Measurements from ENCODE around the gene ATP8A2. TPM values are rescaled to one million over a fixed set of nuclear protein-coding genes. Genes with fewer than 3 reads are reported as not detected.

ATP8A2 gene
- total RNA-seq (under 1 TPM; 0.05 to 0.08 TPM), polyA plus RNA-seq (under 1 TPM in 1 of 2 donors, not detected in 1; 0.01 TPM)

- Histone ChIP-seq H3K27ac (ENCODE audit: low read depth in 1 of 2, low read length in 2 of 2) (no peak within 1 kb of the TSS), H3K9ac (ENCODE audit: low read depth in 1 of 2, low read length in 2 of 2) (no peak within 1 kb of the TSS), H3K4me1 (ENCODE audit: control insufficient read depth in 4 of 4, insufficient read depth in 4 of 4, low read length in 3 of 4) (peaks cover 4 to 12% (median 6%) of the 10 kb centered on the region in 4 donors), H3K4me3 (ENCODE audit: low read depth in 1 of 3, low read length in 3 of 3) (peak within 1 kb of the TSS in 1 of 3 donors; percentile 39), H3K36me3 (ENCODE audit: control insufficient read depth in 4 of 4, insufficient read depth in 3 of 4, low read depth in 1 of 4, low read length in 3 of 4) (no peaks in the 10 kb centered on the region), H3K9me3 (ENCODE audit: control insufficient read depth in 4 of 4, low read length in 3 of 4) (no peaks in the 10 kb centered on the region), H3K27me3 (ENCODE audit: control insufficient read depth in 4 of 4, insufficient read depth in 4 of 4, low read length in 3 of 4) (peaks cover 0 to 22% (median 14%) of the 10 kb centered on the region in 4 donors)
- WGBS: 2% methylated on average over 58 of the region's 58 CpGs
- TF ChIP-seq, protein P1, sequence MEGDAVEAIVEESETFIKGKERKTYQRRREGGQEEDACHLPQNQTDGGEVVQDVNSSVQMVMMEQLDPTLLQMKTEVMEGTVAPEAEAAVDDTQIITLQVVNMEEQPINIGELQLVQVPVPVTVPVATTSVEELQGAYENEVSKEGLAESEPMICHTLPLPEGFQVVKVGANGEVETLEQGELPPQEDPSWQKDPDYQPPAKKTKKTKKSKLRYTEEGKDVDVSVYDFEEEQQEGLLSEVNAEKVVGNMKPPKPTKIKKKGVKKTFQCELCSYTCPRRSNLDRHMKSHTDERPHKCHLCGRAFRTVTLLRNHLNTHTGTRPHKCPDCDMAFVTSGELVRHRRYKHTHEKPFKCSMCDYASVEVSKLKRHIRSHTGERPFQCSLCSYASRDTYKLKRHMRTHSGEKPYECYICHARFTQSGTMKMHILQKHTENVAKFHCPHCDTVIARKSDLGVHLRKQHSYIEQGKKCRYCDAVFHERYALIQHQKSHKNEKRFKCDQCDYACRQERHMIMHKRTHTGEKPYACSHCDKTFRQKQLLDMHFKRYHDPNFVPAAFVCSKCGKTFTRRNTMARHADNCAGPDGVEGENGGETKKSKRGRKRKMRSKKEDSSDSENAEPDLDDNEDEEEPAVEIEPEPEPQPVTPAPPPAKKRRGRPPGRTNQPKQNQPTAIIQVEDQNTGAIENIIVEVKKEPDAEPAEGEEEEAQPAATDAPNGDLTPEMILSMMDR (IDR thresholded peaks at IDR 0.05; ENCODE audit: low read depth, low read length, missing input control): no peak
- TF ChIP-seq, protein P2, sequence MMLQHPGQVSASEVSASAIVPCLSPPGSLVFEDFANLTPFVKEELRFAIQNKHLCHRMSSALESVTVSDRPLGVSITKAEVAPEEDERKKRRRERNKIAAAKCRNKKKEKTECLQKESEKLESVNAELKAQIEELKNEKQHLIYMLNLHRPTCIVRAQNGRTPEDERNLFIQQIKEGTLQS (IDR thresholded peaks at IDR 0.05): no peak
- TF ChIP-seq GABPA (IDR thresholded peaks at IDR 0.05 in 1 of 2, conservative IDR thresholded peaks at IDR 0.05 in 1 of 2) (no peak), SP1 (IDR thresholded peaks at IDR 0.05) (no peak), RAD21 (IDR thresholded peaks at IDR 0.05) (no peak), HNF4A (conservative IDR thresholded peaks at IDR 0.05) (no peak), TAF1 (conservative IDR thresholded peaks at IDR 0.05) (no peak), EGR1 (IDR thresholded peaks at IDR 0.05; ENCODE audit: low read depth in 2 of 2) (no peak), FOXA2 (IDR thresholded peaks at IDR 0.05) (no peak), FOXA1 (IDR thresholded peaks at IDR 0.05) (no peak), RXRA (IDR thresholded peaks at IDR 0.05) (no peak), JUND (IDR thresholded peaks at IDR 0.05) (no peak), MAX (IDR thresholded peaks at IDR 0.05) (no peak), YY1 (IDR thresholded peaks at IDR 0.05) (no peak), HNF4G (IDR thresholded peaks at IDR 0.05) (no peak), NR2F2 (IDR thresholded peaks at IDR 0.05) (no peak)
- TF ChIP-seq, protein P3, sequence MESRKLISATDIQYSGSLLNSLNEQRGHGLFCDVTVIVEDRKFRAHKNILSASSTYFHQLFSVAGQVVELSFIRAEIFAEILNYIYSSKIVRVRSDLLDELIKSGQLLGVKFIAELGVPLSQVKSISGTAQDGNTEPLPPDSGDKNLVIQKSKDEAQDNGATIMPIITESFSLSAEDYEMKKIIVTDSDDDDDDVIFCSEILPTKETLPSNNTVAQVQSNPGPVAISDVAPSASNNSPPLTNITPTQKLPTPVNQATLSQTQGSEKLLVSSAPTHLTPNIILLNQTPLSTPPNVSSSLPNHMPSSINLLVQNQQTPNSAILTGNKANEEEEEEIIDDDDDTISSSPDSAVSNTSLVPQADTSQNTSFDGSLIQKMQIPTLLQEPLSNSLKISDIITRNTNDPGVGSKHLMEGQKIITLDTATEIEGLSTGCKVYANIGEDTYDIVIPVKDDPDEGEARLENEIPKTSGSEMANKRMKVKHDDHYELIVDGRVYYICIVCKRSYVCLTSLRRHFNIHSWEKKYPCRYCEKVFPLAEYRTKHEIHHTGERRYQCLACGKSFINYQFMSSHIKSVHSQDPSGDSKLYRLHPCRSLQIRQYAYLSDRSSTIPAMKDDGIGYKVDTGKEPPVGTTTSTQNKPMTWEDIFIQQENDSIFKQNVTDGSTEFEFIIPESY (IDR thresholded peaks at IDR 0.05): no peak
- TF ChIP-seq, protein P4, sequence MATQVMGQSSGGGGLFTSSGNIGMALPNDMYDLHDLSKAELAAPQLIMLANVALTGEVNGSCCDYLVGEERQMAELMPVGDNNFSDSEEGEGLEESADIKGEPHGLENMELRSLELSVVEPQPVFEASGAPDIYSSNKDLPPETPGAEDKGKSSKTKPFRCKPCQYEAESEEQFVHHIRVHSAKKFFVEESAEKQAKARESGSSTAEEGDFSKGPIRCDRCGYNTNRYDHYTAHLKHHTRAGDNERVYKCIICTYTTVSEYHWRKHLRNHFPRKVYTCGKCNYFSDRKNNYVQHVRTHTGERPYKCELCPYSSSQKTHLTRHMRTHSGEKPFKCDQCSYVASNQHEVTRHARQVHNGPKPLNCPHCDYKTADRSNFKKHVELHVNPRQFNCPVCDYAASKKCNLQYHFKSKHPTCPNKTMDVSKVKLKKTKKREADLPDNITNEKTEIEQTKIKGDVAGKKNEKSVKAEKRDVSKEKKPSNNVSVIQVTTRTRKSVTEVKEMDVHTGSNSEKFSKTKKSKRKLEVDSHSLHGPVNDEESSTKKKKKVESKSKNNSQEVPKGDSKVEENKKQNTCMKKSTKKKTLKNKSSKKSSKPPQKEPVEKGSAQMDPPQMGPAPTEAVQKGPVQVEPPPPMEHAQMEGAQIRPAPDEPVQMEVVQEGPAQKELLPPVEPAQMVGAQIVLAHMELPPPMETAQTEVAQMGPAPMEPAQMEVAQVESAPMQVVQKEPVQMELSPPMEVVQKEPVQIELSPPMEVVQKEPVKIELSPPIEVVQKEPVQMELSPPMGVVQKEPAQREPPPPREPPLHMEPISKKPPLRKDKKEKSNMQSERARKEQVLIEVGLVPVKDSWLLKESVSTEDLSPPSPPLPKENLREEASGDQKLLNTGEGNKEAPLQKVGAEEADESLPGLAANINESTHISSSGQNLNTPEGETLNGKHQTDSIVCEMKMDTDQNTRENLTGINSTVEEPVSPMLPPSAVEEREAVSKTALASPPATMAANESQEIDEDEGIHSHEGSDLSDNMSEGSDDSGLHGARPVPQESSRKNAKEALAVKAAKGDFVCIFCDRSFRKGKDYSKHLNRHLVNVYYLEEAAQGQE (IDR thresholded peaks at IDR 0.05): no peak
- no peak for DNase-seq (ENCODE audit: low spot score)
These were observed at the start of gene ATP8A2 for GRCh38 chr13:25371875-25372283. Gene ATP8A2, plus strand, starts transcription at chr13:25371974. Its CDS starts 239 bp downstream, at chr13:25372213.

Data from liver (tissue), 9 donors.